K562 (cell line): ENCODE results near the gene ITIH3.

Experiments used
- HMG20B ChIP-seq: fragments of 250-450 bp; sonication (Bioruptor Pico); IDR thresholded peaks from 2 replicates; pipeline ENCODE4 v1.5.0; 2021; ENCODE audit warnings: mild to moderate bottlenecking
- ZBTB33 ChIP-seq: sonication (generic); formaldehyde crosslinking; IDR thresholded peaks from 2 replicates; pipeline ENCODE4 v1.8.1; 2023; ENCODE audit warnings: mild to moderate bottlenecking, missing genetic modification reagents
- TF ChIP-seq, protein P1 (sequence below): fragments of 250-450 bp; sonication (Bioruptor Pico); IDR thresholded peaks from 2 replicates; pipeline ENCODE4 v1.8.0; 2022; ENCODE audit warnings: moderate library complexity, mild to moderate bottlenecking, inconsistent platforms

GRCh38 chr3:52781741-52782140 lies 12.9 kb upstream of the ITIH3 start:
- TF ChIP-seq ZBTB33 (CRISPR knock-in tag) (no peak), HMG20B (CRISPR knock-in tag) (no peak)
- TF ChIP-seq, protein P1, sequence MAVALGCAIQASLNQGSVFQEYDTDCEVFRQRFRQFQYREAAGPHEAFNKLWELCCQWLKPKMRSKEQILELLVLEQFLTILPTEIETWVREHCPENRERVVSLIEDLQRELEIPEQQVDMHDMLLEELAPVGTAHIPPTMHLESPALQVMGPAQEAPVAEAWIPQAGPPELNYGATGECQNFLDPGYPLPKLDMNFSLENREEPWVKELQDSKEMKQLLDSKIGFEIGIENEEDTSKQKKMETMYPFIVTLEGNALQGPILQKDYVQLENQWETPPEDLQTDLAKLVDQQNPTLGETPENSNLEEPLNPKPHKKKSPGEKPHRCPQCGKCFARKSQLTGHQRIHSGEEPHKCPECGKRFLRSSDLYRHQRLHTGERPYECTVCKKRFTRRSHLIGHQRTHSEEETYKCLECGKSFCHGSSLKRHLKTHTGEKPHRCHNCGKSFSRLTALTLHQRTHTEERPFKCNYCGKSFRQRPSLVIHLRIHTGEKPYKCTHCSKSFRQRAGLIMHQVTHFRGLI, result no peak
